Stomach (tissue), 4 donors: ENCODE data around the gene GRID2IP.

Source experiments
- CTCF ChIP-seq, 7 experiments: fragments of 450-650 bp in 4 of 7; fragments of 200-600 bp in 3 of 7; sonication (generic) in 3 of 7; IDR thresholded peaks; one replicate each; pipeline ENCODE4 v1.5.1; 2016 to 2019; ENCODE audit warnings: antibody characterized with exemption in 7 of 7, control low read depth in 2 of 7, mild to moderate bottlenecking in 1 of 7
- POLR2A ChIP-seq, 4 donors: fragments of 450-650 bp; IDR thresholded peaks; one replicate each; pipeline ENCODE4 v1.6.1; 2016; ENCODE audit warnings: antibody characterized with exemption in 4 of 4, control low read depth in 2 of 4, mild to moderate bottlenecking in 1 of 4, moderate library complexity in 1 of 4
- POLR2AphosphoS5 ChIP-seq, 3 donors: sonication (generic); formaldehyde crosslinking; IDR thresholded peaks; one replicate each; pipeline ENCODE4 v1.6.1; 2016; ENCODE audit warnings: antibody characterized with exemption in 3 of 3

- TF ChIP-seq CTCF (IDR thresholded peaks at IDR 0.05) (no peak), POLR2AphosphoS5 (IDR thresholded peaks at IDR 0.05) (no peak), POLR2A (IDR thresholded peaks at IDR 0.05) (no peak)
Observed at GRCh38 chr7:6479067-6479466, 72.2 kb downstream of the GRID2IP start.
